Activated T-cell treated with anti-CD3 and anti-CD28 coated beads, Interleukin-2, amount 50 U/mL, for 72 hours (primary cell): ENCODE results near the gene ACSS2. TPM values are rescaled to one million over a fixed set of nuclear protein-coding genes. Genes with fewer than 3 reads are reported as not detected.

ENCODE experiments used
- ATAC-seq, 2 donors: fragments of 150-1000 bp; cut with Tn5 transposase; replicated peaks in 1 of 2; 2 replicates each; pipeline ENCODE4 v1.10.0; 2021; ENCODE audit warnings: moderate library complexity in 2 of 2, mild to moderate bottlenecking in 1 of 2
- DNase-seq, 2 donors: peaks; one replicate each; pipeline ENCODE4 v3.0.0; 2021 to 2022; ENCODE audit warnings: mixed read lengths in 1 of 2
- H3K27ac Mint-ChIP-seq: one replicate; pipeline ENCODE4 v1.8.0; 2022; ENCODE audit warnings: mild to moderate bottlenecking, moderate library complexity, mixed read lengths
- H3K27me3 Mint-ChIP-seq: one replicate; pipeline ENCODE4 v1.8.0; 2022; ENCODE audit warnings: low read depth, mixed read lengths
- H3K36me3 Mint-ChIP-seq, 2 donors: one replicate each; pipeline ENCODE4 v1.8.0; 2022; ENCODE audit warnings: mixed read lengths in 2 of 2, mild to moderate bottlenecking in 1 of 2; ENCODE audit not compliant: insufficient read depth in 2 of 2
- H3K4me1 Mint-ChIP-seq: one replicate; pipeline ENCODE4 v1.8.0; 2022; ENCODE audit warnings: low read depth, mixed read lengths
- H3K4me3 Mint-ChIP-seq, 2 donors: one replicate each; pipeline ENCODE4 v1.8.0; 2022; ENCODE audit warnings: mild to moderate bottlenecking in 2 of 2, mixed read lengths in 2 of 2, moderate library complexity in 2 of 2
- H3K9me3 Mint-ChIP-seq, 2 donors: one replicate each; pipeline ENCODE4 v1.8.0; 2022; ENCODE audit warnings: mixed read lengths in 2 of 2
- total RNA-seq, 2 donors: library from RNA; stranded (reverse); gene quantifications; one replicate each; pipeline ENCODE4 v1.2.3, GENCODE V29; 2022

Gene ACSS2
- total RNA-seq, 2 donors from 2014 or later, result 61.1 to 78.2 TPM

DNA sequence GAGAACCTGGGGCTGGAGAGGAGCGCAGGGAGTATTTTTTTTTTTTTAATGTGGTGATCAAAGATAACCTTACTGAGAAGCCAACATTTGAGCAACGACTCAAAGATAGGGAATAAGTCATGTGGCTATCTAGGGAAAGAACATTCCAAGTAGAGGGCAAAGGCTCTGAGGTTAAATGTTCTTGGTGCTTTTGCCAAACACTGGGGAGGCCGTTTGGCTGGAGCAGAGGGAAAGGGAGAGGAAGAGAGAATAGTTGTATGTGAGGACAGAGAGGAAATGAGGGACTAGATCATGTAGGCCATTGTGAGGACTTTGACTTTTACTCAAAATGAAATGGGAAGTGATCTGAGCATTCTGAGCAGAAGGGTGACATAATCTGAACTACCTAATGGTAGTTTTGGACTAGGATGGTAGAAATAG lies 27.8 kb downstream of the ACSS2 start:
- DNase-seq, result no peak
- H3K36me3 Mint-ChIP-seq, result peaks cover 0 to 3% of the 10 kb centered on the region in 2 donors
- no peaks in the 10 kb centered on the region for H3K27me3 Mint-ChIP-seq
- no peak overlapping the region for H3K4me3 Mint-ChIP-seq
- H3K27ac Mint-ChIP-seq, result peak overlapping the region; percentile 17
- peaks cover 21% of the 10 kb centered on the region for H3K4me1 Mint-ChIP-seq
- H3K9me3 Mint-ChIP-seq, result no peaks in the 10 kb centered on the region
- ATAC-seq, result no peak

DNA sequence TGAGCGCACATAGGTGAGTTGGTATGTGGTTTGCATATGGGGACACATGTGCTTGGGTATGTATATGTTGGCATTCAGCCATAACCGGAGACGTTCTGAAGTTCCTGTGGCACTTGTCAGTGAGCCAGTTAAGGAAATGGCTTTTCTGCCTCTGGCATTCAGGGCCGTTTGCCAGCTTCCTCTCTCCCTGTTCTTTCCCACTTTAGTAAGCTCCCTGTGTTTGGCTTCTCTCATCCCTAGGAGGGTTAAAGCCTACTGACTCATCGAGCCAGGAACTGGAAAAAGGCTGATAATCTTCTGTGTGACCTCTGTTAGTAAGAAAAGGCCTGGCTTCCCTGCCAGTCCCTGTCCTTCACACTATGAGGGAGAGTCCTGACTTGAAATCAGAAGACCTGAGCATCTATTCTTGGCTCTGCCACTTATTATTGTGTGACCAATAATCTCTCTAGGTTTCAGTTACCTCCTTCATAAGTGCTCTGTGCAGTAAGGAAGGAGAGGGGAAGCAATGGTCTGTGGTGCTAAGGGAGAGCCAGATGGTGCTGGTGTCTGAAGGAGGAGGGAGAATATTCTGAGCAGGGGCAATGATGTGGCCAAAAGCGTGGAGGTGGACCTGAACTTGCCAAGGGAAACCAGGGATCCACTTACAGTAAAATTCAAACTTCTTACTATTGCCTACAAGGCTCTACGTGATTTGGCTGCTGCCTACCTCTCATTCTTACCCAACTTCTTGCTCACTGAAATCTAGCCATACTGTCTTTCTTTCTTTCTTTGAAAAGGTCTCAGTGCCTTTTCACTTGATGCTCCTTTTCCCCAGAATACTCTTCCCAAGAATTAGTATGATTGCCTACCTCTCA lies 31.4 kb downstream of the ACSS2 start:
- H3K4me3 Mint-ChIP-seq, result no peak overlapping the region
- no peaks in the 10 kb centered on the region for H3K36me3 Mint-ChIP-seq
- no peaks in the 10 kb centered on the region for H3K9me3 Mint-ChIP-seq
- no peaks in the 10 kb centered on the region for H3K27me3 Mint-ChIP-seq
- ATAC-seq, result no peak
- H3K27ac Mint-ChIP-seq, result no peak overlapping the region
- peaks cover 21% of the 10 kb centered on the region for H3K4me1 Mint-ChIP-seq
- DNase-seq, result no peak

DNA sequence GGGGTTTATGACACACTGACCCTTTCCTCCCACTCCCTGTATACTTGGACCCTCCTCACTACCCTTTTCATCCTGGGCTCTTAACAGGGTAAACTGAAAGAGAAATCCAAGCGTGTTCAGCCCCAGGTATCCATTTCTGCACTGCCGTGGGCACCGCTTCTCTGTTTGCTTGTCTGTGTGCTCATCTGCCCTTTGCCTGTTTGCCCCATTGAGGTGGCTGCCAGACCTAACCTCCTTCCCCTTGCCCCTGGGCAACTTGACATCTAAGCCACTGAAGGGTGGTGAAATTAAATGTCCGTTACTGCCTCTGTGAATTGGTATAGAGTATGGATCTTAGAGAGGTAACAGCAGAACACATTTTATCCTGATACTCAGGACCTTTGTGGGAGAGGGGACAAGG lies 38.7 kb downstream of the ACSS2 start:
- Mint-ChIP-seq H3K36me3 (peaks cover 8 to 13% of the 10 kb centered on the region in 2 donors), H3K9me3 (peaks cover 3 to 5% of the 10 kb centered on the region in 2 donors), H3K4me1 (peaks cover 31% of the 10 kb centered on the region), H3K27me3 (no peaks in the 10 kb centered on the region), H3K27ac (no peak overlapping the region), H3K4me3 (no peak overlapping the region)
- no peak for ATAC-seq
- no peak for DNase-seq

DNA sequence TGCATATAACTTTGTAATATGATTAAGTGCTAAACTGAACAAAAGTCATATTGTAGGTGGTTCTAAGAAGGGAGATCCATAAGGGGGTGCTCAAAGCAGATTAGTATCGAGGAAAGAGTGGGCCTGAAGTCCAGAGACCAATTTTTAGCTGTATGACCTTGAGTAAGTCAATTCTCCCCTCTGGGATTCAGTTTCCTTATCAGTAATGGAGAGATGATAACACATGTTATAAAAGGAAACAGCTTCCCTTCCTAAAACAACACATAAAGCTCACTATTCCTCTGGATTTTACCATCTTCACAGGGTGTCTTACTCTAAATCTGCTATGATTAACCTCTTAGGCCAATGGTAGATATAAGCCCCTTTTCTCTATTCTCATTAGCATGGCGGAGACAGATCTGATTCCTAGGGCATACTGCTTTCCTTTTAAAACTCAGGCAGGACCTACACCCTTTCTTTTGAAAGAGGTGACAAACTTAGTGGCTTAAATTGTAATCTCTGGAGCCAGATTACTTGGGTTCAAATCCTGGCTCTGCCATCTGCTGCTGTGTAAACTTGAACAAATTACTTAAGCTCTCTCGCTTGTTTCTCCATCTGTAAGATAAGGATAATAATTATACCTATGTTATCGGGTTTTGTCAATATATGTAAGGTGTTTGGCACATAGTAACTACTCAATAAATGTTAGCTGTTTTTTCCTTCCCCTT lies 39.5 kb downstream of the ACSS2 start:
- no peak for DNase-seq
- H3K4me3 Mint-ChIP-seq, result no peak overlapping the region
- H3K27ac Mint-ChIP-seq, result no peak overlapping the region
- peaks cover 13 to 19% of the 10 kb centered on the region in 2 donors for H3K36me3 Mint-ChIP-seq
- H3K9me3 Mint-ChIP-seq, result peaks cover 7% of the 10 kb centered on the region in 2 donors
- no peaks in the 10 kb centered on the region for H3K27me3 Mint-ChIP-seq
- peaks cover 38% of the 10 kb centered on the region for H3K4me1 Mint-ChIP-seq
- no peak for ATAC-seq

DNA sequence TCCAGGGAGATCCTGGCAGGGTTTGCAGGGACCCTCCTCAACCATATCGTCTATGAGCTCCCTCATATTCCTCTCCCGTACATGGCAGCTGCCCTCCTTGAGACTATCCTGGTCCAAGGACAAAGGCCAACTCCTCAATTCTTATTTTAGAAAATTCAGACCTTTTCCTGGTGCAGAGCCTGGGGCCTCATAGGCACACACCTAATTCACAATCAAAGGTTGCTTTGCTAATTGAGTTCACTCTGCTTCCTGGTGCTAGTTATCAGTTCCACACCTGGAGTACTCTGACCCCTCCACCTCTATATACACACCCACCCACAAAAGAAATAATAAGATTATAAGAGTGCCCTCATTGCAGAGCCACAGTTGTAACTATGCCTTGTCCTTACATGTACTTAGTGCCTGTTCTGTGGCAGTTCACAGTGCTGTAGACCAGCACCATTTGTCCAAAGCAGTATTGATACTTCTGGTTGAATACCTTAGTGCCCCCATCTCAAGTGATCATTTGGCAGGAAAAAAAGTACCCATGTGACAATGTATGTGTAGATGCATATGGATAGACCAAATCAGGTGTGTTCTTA lies 40.5 kb downstream of the ACSS2 start:
- Mint-ChIP-seq H3K4me1 (peaks cover 47% of the 10 kb centered on the region), H3K36me3 (peaks cover 13 to 19% of the 10 kb centered on the region in 2 donors), H3K27me3 (no peaks in the 10 kb centered on the region), H3K4me3 (no peak overlapping the region), H3K27ac (no peak overlapping the region), H3K9me3 (peaks cover 7% of the 10 kb centered on the region in 2 donors)
- ATAC-seq (no peak), DNase-seq (no peak)

DNA sequence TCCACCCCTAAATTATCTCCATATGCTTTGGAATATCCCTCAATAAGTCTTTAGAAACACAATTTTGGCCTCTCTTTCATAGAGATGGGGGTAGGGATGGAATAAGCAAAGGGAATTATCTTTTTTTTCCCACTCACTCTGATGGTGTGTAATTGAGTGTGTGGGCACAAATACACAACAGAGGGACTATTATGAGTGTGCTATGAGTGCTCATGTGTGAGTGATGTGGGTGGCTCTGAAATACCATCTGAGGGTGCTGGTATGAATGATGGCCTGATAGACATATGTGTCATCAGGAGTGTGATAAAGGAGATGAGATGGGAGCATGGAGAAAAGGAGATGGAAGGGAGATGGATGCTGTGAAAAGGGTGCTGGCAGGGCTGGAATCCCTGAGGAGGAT lies 43.6 kb downstream of the ACSS2 start:
- Mint-ChIP-seq H3K27me3 (no peaks in the 10 kb centered on the region), H3K36me3 (peaks cover 13 to 19% of the 10 kb centered on the region in 2 donors), H3K4me1 (peaks cover 47% of the 10 kb centered on the region), H3K27ac (no peak overlapping the region), H3K4me3 (peak overlapping the region; percentile 14 to 32), H3K9me3 (peaks cover 7% of the 10 kb centered on the region in 2 donors)
- ATAC-seq (peak; percentile 71 to 76), DNase-seq (peak; percentile 30 to 36)

DNA sequence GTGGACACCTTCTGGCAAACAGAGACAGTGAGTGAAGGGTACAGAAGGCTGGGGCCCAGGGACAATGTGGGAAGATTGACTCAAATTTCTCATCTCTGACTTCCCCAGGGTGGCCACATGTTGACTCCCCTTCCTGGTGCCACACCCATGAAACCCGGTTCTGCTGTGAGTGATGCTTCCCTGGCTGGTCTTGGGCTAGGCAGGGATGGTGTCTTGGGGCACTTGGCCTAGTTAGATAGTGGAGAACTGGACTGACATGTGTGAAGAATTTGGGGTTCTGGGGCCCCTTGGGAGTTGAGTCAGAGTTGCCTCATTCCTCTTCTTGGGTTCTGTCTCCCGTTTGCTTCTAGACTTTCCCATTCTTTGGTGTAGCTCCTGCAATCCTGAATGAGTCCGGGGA lies 45.0 kb downstream of the ACSS2 start:
- H3K36me3 Mint-ChIP-seq, result peaks cover 13 to 19% of the 10 kb centered on the region in 2 donors

DNA sequence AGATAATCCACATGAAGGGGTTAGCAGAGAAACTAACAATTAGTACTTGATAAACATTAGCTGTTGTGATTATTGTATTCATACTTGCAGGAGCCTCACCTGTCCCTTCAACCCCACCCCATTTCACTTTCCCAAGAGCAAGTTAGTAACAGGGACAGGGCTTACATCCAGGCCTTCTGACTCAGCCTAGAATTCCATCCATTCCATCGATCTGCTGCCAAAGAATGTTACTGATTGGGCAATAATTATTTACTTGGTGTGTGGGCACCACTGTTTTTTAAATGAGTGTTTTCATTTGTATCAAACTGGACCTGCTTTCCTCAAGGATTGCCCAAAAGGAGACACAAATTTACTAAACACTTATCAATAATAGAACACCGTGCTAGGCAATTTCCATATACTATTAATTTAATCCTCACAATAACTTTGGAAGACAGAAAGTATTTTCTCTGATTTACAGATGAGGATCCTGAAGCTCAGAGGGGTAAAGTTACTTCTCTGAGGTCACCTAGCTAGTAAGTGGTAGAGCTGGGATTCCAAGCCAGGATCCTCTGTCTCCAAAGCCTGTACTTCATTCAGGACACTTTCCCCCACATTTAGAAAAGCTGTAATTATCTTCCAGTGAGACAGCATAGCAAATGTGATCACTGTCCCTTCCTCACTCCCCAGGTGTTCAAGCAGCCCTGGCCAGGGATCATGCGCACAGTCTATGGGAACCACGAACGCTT lies 46.4 kb downstream of the ACSS2 start:
- peaks cover 12 to 13% of the 10 kb centered on the region in 2 donors for H3K36me3 Mint-ChIP-seq
- peaks cover 7% of the 10 kb centered on the region in 2 donors for H3K9me3 Mint-ChIP-seq
- no peak overlapping the region for H3K27ac Mint-ChIP-seq
- H3K4me3 Mint-ChIP-seq, result no peak overlapping the region
- H3K27me3 Mint-ChIP-seq, result no peaks in the 10 kb centered on the region
- no peak for DNase-seq
- ATAC-seq, result no peak
- peaks cover 44% of the 10 kb centered on the region for H3K4me1 Mint-ChIP-seq

More for the DNA sequence above, 45.0 kb downstream of the ACSS2 start:
- Mint-ChIP-seq H3K4me3 (no peak overlapping the region), H3K9me3 (peaks cover 7% of the 10 kb centered on the region in 2 donors), H3K27ac (no peak overlapping the region), H3K4me1 (peaks cover 54% of the 10 kb centered on the region), H3K27me3 (no peaks in the 10 kb centered on the region)
- peak; percentile 22 to 24 for ATAC-seq
- DNase-seq, result peak; percentile 31 to 35

DNA sequence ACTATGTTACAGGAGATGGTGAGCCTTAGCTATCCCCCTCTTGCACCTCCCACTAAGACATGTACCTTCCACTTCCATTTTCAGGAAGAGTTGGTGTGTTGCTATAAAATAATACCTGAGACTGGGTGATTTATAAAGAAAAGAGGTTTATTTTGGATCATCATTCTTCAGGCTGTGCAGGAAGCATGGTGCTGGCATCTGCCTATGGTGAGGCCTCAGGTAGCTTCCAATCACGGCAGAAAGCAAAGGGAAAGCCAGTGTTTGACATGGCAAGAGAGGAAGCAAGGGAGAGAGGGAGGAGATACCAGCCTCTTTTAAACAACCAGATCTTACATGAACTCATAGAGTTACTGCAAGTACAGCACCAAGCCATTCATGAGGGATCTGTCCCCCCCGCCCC lies 47.0 kb downstream of the ACSS2 start:
- ATAC-seq, result no peak
- Mint-ChIP-seq H3K4me3 (no peak overlapping the region), H3K27ac (no peak overlapping the region), H3K27me3 (no peaks in the 10 kb centered on the region), H3K4me1 (peaks cover 38% of the 10 kb centered on the region), H3K9me3 (peaks cover 5 to 7% of the 10 kb centered on the region in 2 donors), H3K36me3 (peaks cover 9 to 10% of the 10 kb centered on the region in 2 donors)
- no peak for DNase-seq

DNA sequence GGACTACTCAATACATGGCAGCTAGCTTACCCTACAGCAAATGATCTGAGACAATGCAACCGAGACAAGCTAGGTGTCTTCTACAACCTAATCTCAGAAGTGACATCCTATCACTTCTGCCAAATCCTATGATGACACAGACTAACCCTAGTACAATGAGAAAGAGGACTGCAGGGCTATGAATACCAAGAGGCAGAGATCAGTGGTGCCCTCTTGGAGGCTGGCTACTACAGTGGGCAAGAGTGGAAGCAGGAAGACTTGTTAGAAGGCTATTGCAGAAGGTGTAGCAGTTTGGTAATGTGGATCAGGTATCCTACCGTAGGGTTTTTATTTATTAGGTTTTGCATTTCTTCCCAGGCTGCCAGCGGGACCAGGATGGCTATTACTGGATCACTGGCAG lies 48.9 kb downstream of the ACSS2 start:
- Mint-ChIP-seq H3K27me3 (no peaks in the 10 kb centered on the region), H3K4me1 (peaks cover 24% of the 10 kb centered on the region), H3K36me3 (peaks cover 6 to 7% of the 10 kb centered on the region in 2 donors), H3K27ac (no peak overlapping the region), H3K4me3 (no peak overlapping the region), H3K9me3 (peaks cover 0 to 3% of the 10 kb centered on the region in 2 donors)
- no peak for DNase-seq
- ATAC-seq, result no peak

DNA sequence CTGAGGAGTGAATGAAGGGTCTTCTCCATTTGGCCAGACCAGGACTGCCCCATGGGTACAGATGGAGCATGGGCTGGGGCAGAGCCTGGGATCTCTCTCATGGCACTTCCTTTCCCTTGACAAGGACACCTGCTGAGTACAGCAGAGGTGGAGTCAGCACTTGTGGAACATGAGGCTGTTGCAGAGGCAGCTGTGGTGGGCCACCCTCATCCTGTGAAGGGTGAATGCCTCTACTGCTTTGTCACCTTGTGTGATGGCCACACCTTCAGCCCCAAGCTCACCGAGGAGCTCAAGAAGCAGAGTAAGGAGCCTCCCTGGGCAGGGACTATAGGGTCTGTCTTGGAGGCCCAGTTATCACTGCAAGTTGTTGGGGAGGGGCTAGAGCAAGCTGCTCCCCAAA lies 49.6 kb downstream of the ACSS2 start:
- Mint-ChIP-seq H3K27ac (no peak overlapping the region), H3K27me3 (no peaks in the 10 kb centered on the region), H3K36me3 (peaks cover 4 to 8% of the 10 kb centered on the region in 2 donors), H3K9me3 (no peaks in the 10 kb centered on the region), H3K4me3 (no peak overlapping the region), H3K4me1 (peaks cover 18% of the 10 kb centered on the region)
- ATAC-seq (peak in 1 of 2 donors; percentile 26), DNase-seq (no peak)

DNA sequence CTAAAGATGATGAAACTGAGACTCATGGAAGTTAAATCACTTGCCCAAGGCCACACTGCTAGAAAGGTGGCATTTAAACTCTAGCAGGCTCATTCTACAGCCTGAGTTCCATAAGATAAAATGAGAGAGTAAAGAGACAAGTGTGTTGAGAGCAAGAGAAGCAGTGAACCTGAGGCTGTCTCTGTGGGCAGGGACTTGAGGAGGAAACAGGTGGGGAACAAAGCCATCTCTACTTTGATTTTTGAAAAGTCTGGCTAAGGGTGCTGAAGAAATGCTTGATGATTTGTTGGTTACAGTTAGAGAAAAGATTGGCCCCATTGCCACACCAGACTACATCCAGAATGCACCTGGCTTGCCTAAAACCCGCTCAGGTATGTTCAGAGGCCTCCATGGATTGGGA lies 50.2 kb downstream of the ACSS2 start:
- Mint-ChIP-seq H3K9me3 (no peaks in the 10 kb centered on the region), H3K4me1 (peaks cover 12% of the 10 kb centered on the region), H3K4me3 (no peak overlapping the region), H3K27me3 (no peaks in the 10 kb centered on the region), H3K36me3 (peaks cover 4 to 11% of the 10 kb centered on the region in 2 donors), H3K27ac (peak overlapping the region; percentile 33)
- DNase-seq, result no peak
- no peak for ATAC-seq
